Activated CD8-positive, alpha-beta memory T cell treated with anti-CD3 and anti-CD28 coated beads for 4 hours (primary cell): ENCODE results near the gene ISOC2.

Experiments used
- DNase-seq, 2 donors: peaks; one replicate each; pipeline ENCODE4 v3.0.0-alpha.2; 2020; ENCODE audit warnings: low read depth in 2 of 2

The ISOC2 gene

DNA sequence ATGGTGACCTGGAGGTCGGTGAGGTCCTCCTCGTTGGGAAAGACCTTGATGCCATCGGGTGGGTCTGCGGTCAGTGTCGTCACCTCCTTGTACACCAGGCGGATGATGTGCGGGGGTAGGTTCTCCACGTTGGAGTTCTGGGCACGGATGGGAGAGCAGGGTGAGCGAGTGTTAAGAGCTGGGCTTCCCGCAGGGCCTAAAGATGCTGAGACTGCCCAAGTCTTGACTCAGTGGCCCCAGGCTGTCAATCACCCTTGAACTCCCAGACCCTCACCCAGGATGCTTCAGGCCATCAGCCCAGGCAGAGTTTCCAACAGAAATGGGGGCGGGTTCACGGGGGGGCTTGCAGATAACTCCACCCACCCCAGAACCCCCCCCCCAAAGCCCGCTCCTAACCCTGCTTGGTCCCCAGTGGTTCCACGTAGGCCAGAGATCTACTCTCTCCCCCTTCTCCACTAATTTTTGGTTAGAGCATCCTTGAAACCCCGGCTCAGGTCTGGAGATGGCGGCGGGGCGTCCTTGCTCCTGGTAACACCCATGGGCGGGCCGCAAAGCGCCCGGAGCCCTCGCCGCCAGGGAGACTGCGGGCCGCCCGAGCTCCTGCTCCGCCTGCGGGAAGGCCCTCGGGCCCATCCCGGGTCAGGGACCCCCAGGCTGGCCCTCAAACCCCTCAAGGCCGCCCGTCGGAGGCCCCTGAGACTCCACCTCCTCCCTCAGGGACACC lies 54.5 kb downstream of the ISOC2 start:
- DNase-seq: no peak

DNA sequence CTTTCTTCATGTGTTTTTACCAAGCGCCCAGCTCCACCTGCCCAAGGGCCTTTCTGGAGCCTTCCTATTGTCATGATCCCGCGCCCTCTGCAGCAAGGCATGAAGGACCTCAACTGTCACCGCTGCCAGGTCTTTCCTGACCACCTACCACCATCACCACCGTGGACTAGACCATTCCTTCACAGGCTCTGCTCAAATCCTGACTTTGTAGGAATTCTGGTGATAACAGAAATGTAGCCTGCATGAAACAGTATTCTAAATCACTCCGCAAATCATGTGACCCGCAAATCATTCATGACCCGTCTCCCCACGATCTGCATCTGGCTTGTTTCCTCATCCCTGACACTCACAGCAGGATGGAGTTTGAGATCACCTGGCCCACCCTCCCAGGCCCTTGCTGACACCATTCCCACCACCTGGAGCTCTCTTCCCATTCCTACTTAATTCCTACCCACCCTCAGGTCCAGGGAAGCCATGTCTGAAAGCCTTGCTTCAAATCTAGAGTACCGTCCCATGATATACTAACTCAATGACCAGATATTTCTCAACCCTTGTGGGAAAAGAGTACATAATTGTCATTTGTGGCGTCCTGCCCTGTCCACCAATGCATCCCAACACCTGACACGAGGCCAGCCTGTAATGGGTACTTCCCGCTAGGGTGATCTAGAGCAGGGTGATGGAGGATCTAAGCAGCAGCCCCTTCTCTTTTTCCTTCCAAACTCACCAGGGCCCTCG lies 55.2 kb downstream of the ISOC2 start:
- no peak for DNase-seq

DNA sequence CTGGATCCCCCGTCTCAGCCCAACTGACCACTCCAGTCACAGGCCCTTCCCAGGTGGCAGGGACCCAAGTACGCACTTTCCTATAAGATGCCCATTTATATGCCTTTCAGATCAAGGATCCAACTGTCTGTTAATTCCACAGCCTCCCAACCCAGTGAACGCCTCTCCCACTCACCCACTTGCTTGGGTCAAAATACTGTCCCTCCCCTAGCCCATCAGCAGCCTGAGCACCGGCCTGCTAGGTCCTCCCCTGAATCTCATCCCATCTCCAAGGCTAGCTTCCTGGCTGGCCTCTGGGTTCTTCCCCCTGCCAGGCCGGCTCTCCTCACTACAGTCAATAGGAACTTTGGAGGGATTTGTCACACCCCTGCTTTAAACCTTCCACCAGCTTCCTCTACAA lies 55.8 kb downstream of the ISOC2 start:
- DNase-seq: no peak
